Measurements from ENCODE around the gene MTPN.

Gene MTPN

DNA sequence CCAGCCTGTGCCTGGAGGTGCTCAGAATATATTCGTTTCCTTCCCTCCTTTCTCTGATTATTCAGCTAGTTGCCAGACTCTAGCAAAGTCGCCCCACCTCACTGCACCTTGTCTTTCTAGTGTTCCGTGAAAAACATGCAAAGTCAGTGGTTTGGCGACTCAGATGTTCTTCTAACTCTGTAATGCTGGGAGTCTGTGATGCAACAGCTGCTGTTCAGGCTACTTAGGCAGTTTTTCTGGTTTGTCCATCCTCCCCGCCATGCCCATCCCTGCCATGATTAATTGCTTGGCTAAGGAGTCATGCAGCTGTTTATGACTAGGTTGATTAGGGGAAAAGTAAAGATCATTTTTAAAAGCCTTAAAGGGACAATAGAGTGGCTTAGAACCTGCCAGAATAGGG, 99.4 kb downstream of the MTPN start:
- DNase-seq = no peak

Measured in NCI-H2171 (cell line).